Measurements from ENCODE around the gene PIAS4. TPM values are rescaled to one million over a fixed set of nuclear protein-coding genes. Genes with fewer than 3 reads are reported as not detected.
A peak's percentile ranks its signal among the peaks of the same experiment; 100 is the strongest.

PIAS4 gene
- total and polyA plus RNA-seq, 10 of the 15 experiments (the other 5 are each of a cell fraction or from before 2014, with no cell fraction given), result 0.13 to 25.1 (median 11.3) TPM

MicroRNAs encoded within 50 kb of the gene (microRNA counts, 767-probe panel; counts per million panel counts)
- microRNA hsa-miR-637, result 55.3 counts per million

Small RNA genes within 50 kb of the gene (microRNA-seq; reads per million reads assigned to microRNA genes)
- gene MIR637, result not detected

Small RNA genes within 50 kb of the gene (small RNA-seq; reads per million reads assigned to genes)
- gene SNORD37, result 36.7 reads per million, percentile 98 among the genes with 10 or more reads in this experiment

Other genes with a start within 250 kb of the PIAS4 start
Only the 7 nearest of the 16 such genes appear.
- gene ZFR2, start 138.7 kb upstream of the PIAS4 start, total RNA-seq (2014; rRNA removed), result not detected in 2 replicates
- gene ZFR2, start 138.7 kb upstream of the PIAS4 start, total RNA-seq (2014; rRNA removed; fragmentation: Illumina TruSeq; extraction: Trizol), result not detected in 2 replicates
- gene ZFR2, start 138.7 kb upstream of the PIAS4 start, total RNA-seq (2021), result 0.18 TPM in 1 of 2 replicates, not detected in the other
- gene ZFR2, start 138.7 kb upstream of the PIAS4 start, polyA plus RNA-seq (2011; rRNA removed), result not detected in 2 replicates
- not detected in 2 replicates for gene ZFR2, start 138.7 kb upstream of the PIAS4 start, polyA plus RNA-seq (2014; fragmentation: Illumina TruSeq; extraction: Trizol)
- gene ZFR2, start 138.7 kb upstream of the PIAS4 start, polyA plus RNA-seq (2014; fragmentation: Nextera tagmentation; extraction: Ambion mirVana), result not detected
- not detected in 2 replicates for gene ZFR2, start 138.7 kb upstream of the PIAS4 start, polyA plus RNA-seq (2014; rRNA removed)
- gene ZFR2, start 138.7 kb upstream of the PIAS4 start, polyA plus RNA-seq (2016; fragmentation: Nextera tagmentation; extraction: Ambion mirVana), result not detected
- gene ATCAY, start 127.1 kb upstream of the PIAS4 start, total RNA-seq (2014; rRNA removed), result under 0.01 and 0.05 TPM in 2 replicates
- 0.05 TPM in 1 of 2 replicates, not detected in the other for gene ATCAY, start 127.1 kb upstream of the PIAS4 start, total RNA-seq (2014; rRNA removed; fragmentation: Illumina TruSeq; extraction: Trizol)
- gene ATCAY, start 127.1 kb upstream of the PIAS4 start, total RNA-seq (2021), result not detected in 2 replicates
- not detected in 2 replicates for gene ATCAY, start 127.1 kb upstream of the PIAS4 start, polyA plus RNA-seq (2011; rRNA removed)
- 0.01 and 0.10 TPM in 2 replicates for gene ATCAY, start 127.1 kb upstream of the PIAS4 start, polyA plus RNA-seq (2014; fragmentation: Illumina TruSeq; extraction: Trizol)
- gene ATCAY, start 127.1 kb upstream of the PIAS4 start, polyA plus RNA-seq (2014; fragmentation: Nextera tagmentation; extraction: Ambion mirVana), result under 1 TPM in 1 of 2 experiments, not detected in 1; 0.02 TPM
- gene ATCAY, start 127.1 kb upstream of the PIAS4 start, polyA plus RNA-seq (2014; rRNA removed), result 0.01 and 0.05 TPM in 2 replicates
- gene ATCAY, start 127.1 kb upstream of the PIAS4 start, polyA plus RNA-seq (2016; fragmentation: Nextera tagmentation; extraction: Ambion mirVana), result under 1 TPM; 0.04 TPM
- gene NMRK2, start 74.7 kb upstream of the PIAS4 start, total RNA-seq (2014; rRNA removed), result not detected in 2 replicates
- not detected in 2 replicates for gene NMRK2, start 74.7 kb upstream of the PIAS4 start, total RNA-seq (2014; rRNA removed; fragmentation: Illumina TruSeq; extraction: Trizol)
- gene NMRK2, start 74.7 kb upstream of the PIAS4 start, total RNA-seq (2021), result not detected in 2 replicates
- gene NMRK2, start 74.7 kb upstream of the PIAS4 start, polyA plus RNA-seq (2011; rRNA removed), result 0.15 TPM in 1 of 2 replicates, not detected in the other
- not detected in 2 replicates for gene NMRK2, start 74.7 kb upstream of the PIAS4 start, polyA plus RNA-seq (2014; fragmentation: Illumina TruSeq; extraction: Trizol)
- not detected for gene NMRK2, start 74.7 kb upstream of the PIAS4 start, polyA plus RNA-seq (2014; fragmentation: Nextera tagmentation; extraction: Ambion mirVana)
- gene NMRK2, start 74.7 kb upstream of the PIAS4 start, polyA plus RNA-seq (2014; rRNA removed), result not detected in 2 replicates
- gene NMRK2, start 74.7 kb upstream of the PIAS4 start, polyA plus RNA-seq (2016; fragmentation: Nextera tagmentation; extraction: Ambion mirVana), result under 1 TPM in 1 of 2 experiments, not detected in 1; 0.14 TPM
- 35.5 and 39.3 TPM in 2 replicates for gene DAPK3, start 36.6 kb upstream of the PIAS4 start, total RNA-seq (2014; rRNA removed)
- gene DAPK3, start 36.6 kb upstream of the PIAS4 start, total RNA-seq (2014; rRNA removed; fragmentation: Illumina TruSeq; extraction: Trizol), result 12.7 and 16.5 TPM in 2 replicates
- 42.1 and 46.4 TPM in 2 replicates for gene DAPK3, start 36.6 kb upstream of the PIAS4 start, total RNA-seq (2021)
- gene DAPK3, start 36.6 kb upstream of the PIAS4 start, polyA plus RNA-seq (2011; rRNA removed), result 8.3 and 22.5 TPM in 2 replicates
- 3.8 and 17.8 TPM in 2 replicates for gene DAPK3, start 36.6 kb upstream of the PIAS4 start, polyA plus RNA-seq (2014; fragmentation: Illumina TruSeq; extraction: Trizol)
- gene DAPK3, start 36.6 kb upstream of the PIAS4 start, polyA plus RNA-seq (2014; fragmentation: Nextera tagmentation; extraction: Ambion mirVana), result under 1 TPM; 0.13 to 0.53 TPM
- gene DAPK3, start 36.6 kb upstream of the PIAS4 start, polyA plus RNA-seq (2014; rRNA removed), result 45.5 and 50.6 TPM in 2 replicates
- gene DAPK3, start 36.6 kb upstream of the PIAS4 start, polyA plus RNA-seq (2016; fragmentation: Nextera tagmentation; extraction: Ambion mirVana), result 10 to 100 TPM; 27.2 to 35.2 TPM
- 2,013 and 2,296 TPM in 2 replicates for gene EEF2, start 22.3 kb upstream of the PIAS4 start, total RNA-seq (2014; rRNA removed)
- gene EEF2, start 22.3 kb upstream of the PIAS4 start, total RNA-seq (2014; rRNA removed; fragmentation: Illumina TruSeq; extraction: Trizol), result 1,954 and 2,053 TPM in 2 replicates
- 3,487 and 3,491 TPM in 2 replicates for gene EEF2, start 22.3 kb upstream of the PIAS4 start, total RNA-seq (2021)
- gene EEF2, start 22.3 kb upstream of the PIAS4 start, polyA plus RNA-seq (2011; rRNA removed), result 1,026 and 1,259 TPM in 2 replicates
- 1,630 and 2,440 TPM in 2 replicates for gene EEF2, start 22.3 kb upstream of the PIAS4 start, polyA plus RNA-seq (2014; fragmentation: Illumina TruSeq; extraction: Trizol)
- gene EEF2, start 22.3 kb upstream of the PIAS4 start, polyA plus RNA-seq (2014; fragmentation: Nextera tagmentation; extraction: Ambion mirVana), result 100 to 1,000 TPM; 513 to 937 TPM
- 1,584 and 1,859 TPM in 2 replicates for gene EEF2, start 22.3 kb upstream of the PIAS4 start, polyA plus RNA-seq (2014; rRNA removed)
- gene EEF2, start 22.3 kb upstream of the PIAS4 start, polyA plus RNA-seq (2016; fragmentation: Nextera tagmentation; extraction: Ambion mirVana), result 100 to 1,000 TPM; 280 to 285 TPM
- gene ZBTB7A, start 59.2 kb downstream of the PIAS4 start, total RNA-seq (2014; rRNA removed), result 10.6 and 15.9 TPM in 2 replicates
- 3.2 TPM in 2 replicates for gene ZBTB7A, start 59.2 kb downstream of the PIAS4 start, total RNA-seq (2014; rRNA removed; fragmentation: Illumina TruSeq; extraction: Trizol)
- gene ZBTB7A, start 59.2 kb downstream of the PIAS4 start, total RNA-seq (2021), result 40.0 and 42.4 TPM in 2 replicates
- gene ZBTB7A, start 59.2 kb downstream of the PIAS4 start, polyA plus RNA-seq (2011; rRNA removed), result 0.84 and 2.5 TPM in 2 replicates
- gene ZBTB7A, start 59.2 kb downstream of the PIAS4 start, polyA plus RNA-seq (2014; fragmentation: Illumina TruSeq; extraction: Trizol), result 4.1 and 5.9 TPM in 2 replicates
- under 1 TPM; 0.26 to 0.73 TPM for gene ZBTB7A, start 59.2 kb downstream of the PIAS4 start, polyA plus RNA-seq (2014; fragmentation: Nextera tagmentation; extraction: Ambion mirVana)
- gene ZBTB7A, start 59.2 kb downstream of the PIAS4 start, polyA plus RNA-seq (2014; rRNA removed), result 16.2 and 22.2 TPM in 2 replicates
- gene ZBTB7A, start 59.2 kb downstream of the PIAS4 start, polyA plus RNA-seq (2016; fragmentation: Nextera tagmentation; extraction: Ambion mirVana), result 10 to 100 TPM in 1 of 2 experiments, 1 to 10 TPM in 1; 2.0 to 10.1 TPM
- gene MAP2K2, start 116.4 kb downstream of the PIAS4 start, total RNA-seq (2014; rRNA removed), result 178 and 210 TPM in 2 replicates
- 72.1 and 92.8 TPM in 2 replicates for gene MAP2K2, start 116.4 kb downstream of the PIAS4 start, total RNA-seq (2014; rRNA removed; fragmentation: Illumina TruSeq; extraction: Trizol)
- 182 and 184 TPM in 2 replicates for gene MAP2K2, start 116.4 kb downstream of the PIAS4 start, total RNA-seq (2021)
- gene MAP2K2, start 116.4 kb downstream of the PIAS4 start, polyA plus RNA-seq (2011; rRNA removed), result 31.6 and 68.3 TPM in 2 replicates
- gene MAP2K2, start 116.4 kb downstream of the PIAS4 start, polyA plus RNA-seq (2014; fragmentation: Illumina TruSeq; extraction: Trizol), result 13.0 and 38.8 TPM in 2 replicates
- 1 to 10 TPM in 1 of 2 experiments, under 1 TPM in 1; 1.00 to 6.8 TPM for gene MAP2K2, start 116.4 kb downstream of the PIAS4 start, polyA plus RNA-seq (2014; fragmentation: Nextera tagmentation; extraction: Ambion mirVana)
- gene MAP2K2, start 116.4 kb downstream of the PIAS4 start, polyA plus RNA-seq (2014; rRNA removed), result 144 and 166 TPM in 2 replicates
- 10 to 100 TPM; 33.4 to 33.7 TPM for gene MAP2K2, start 116.4 kb downstream of the PIAS4 start, polyA plus RNA-seq (2016; fragmentation: Nextera tagmentation; extraction: Ambion mirVana)